ENCODE results near the gene SLC9A3. TPM values are rescaled to one million over a fixed set of nuclear protein-coding genes. Genes with fewer than 3 reads are reported as not detected.

SLC9A3 gene
- total RNA-seq (2022; extraction: Qiagen RNA extraction) = 1.9 to 2.8 TPM (median 2.1 TPM) in 5 replicates

DNA sequence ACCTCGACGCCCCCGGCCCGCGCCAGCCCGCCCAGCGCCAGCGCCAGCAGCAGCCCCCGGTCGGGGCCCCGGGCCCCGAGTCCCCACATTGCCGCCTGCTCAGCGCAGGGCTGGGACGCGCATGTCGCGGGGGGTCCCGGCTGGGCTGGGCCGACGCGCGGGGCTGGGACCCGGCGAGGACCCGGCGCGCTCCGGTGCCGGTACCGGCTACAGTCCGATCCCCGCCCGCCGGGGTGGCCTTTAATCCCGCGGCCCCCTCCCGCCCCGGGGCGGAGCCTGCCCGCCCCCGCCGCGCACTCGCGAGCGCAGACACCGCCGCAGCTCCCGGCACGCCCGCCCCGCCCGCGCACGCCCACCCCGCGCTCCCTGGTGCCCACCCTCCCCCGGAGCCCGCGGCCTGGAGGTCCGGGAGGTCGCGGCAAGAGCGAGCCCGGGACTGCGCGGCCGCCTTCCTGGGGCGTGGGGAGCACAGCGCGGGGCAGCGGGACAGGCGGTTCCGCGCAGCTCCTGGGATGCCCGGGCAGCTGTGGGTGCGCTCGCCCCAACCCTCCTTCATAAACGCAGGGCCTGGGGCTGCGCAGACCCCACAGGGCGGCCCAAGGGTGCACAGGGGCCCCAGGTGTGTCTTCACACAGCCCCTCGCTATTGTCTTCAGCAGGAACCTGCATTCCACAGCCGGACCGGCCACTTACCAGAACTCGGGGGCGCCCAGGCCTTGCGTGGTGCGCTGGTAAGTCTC lies at the start of gene SLC9A3:
SLC9A3 (minus strand) TSS at position 216 of the 739 bp plus-strand sequence.

DNA sequence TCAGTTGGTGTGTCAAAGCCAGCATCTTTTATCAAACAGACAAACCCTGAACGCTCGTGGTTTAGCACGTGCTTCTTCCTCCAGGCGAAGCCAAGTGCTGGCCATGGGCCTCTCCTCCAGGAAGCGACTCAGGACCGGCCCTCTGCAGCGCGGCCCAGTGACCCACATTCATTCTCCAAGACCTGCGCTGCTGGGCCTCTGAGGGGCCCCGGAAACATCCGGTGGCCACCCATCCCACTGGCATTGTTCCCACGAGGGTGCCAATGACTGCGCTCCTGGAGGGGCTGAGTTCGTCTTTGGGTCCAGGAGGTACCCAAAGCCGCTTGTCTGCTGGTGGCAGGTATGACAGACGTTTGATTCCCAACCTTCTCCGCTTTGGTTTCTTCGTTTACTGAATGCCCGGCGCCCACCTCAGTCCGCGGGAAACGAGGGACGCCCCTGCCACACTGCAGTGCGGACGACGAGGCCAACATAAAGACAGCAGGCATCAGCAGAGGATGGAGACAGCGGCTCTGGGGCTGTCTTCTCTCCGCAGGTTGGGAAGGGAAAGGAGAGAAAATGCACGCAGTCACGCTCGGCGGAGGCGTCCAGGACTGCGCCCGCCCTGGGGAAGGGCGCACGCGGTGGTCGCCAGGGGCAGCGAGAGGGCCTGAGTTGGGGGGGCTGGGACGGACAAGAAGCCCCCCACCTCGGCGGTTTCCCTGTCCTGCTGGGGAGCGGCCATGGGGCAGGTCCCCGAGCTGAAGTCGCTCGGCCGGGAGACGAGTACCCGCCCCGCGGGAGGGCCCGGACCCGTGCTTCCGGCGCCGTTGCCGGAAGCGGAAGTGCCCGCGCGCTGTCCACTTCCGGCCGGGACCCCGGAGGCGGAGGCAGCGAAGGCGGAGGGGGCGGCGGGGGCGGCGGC lies 81.7 kb downstream of the SLC9A3 start, which contains the start of gene EXOC3:
EXOC3 (plus strand) TSS at position 842 of the 904 bp plus-strand sequence. CDS start 3,030 bp downstream, outside the sequence.

Other genes starting within 250 kb of the SLC9A3 start
- gene AHRR, start 202.7 kb downstream of the SLC9A3 start, total RNA-seq (2022; extraction: Qiagen RNA extraction) = 3.2 to 4.5 TPM (median 3.8 TPM) in 5 replicates
- gene EXOC3, start 81.3 kb downstream of the SLC9A3 start, total RNA-seq (2022; extraction: Qiagen RNA extraction) = 26.5 to 30.9 TPM (median 30.6 TPM) in 5 replicates
- gene CEP72, start 87.9 kb upstream of the SLC9A3 start, total RNA-seq (2022; extraction: Qiagen RNA extraction) = 7.5 to 11.3 TPM (median 10.0 TPM) in 5 replicates
- 5.5 to 8.3 TPM (median 6.9 TPM) in 5 replicates for gene TPPP, start 168.9 kb upstream of the SLC9A3 start, total RNA-seq (2022; extraction: Qiagen RNA extraction)